Left ventricle myocardium superior (tissue), 1 donor: ENCODE measurements around the gene OR6X1. TPM values are rescaled to one million over a fixed set of nuclear protein-coding genes. Genes with fewer than 3 reads are reported as not detected.
"Not testable (repeated sequence)": the region's sequence is repeated elsewhere in the genome, so short reads cannot be mapped to it uniquely, and the experiment has no call there.

Experiments used
- ATAC-seq: fragments of 200-7000 bp; cut with Tn5 transposase; one replicate; pipeline ENCODE4 v1.9.1; 2020; ENCODE audit warnings: mild to moderate bottlenecking, moderate library complexity
- DNase-seq: peaks from one replicate; pipeline ENCODE4 v3.0.0-alpha.2; 2020
- intact Hi-C: fragments of 100-400 bp; cut with micrococcal nuclease; formaldehyde crosslinking; loops from one replicate; pipeline ENCODE4 v1.11.0; 2022
- total RNA-seq: library from RNA; stranded (reverse); fragmentation: NEBNext Ultra II Directional; extraction: Animal tissue kit (Norgen Biotek cat#: 25700); gene quantifications from one replicate; pipeline ENCODE4 v1.2.1, GENCODE V29; 2021
- donor health status: DM: no; HTN: yes; CAD: no; lungs with severe emphysema.

OR6X1 gene
- total RNA-seq, 1 donor from 2014 or later = not detected

DNA sequence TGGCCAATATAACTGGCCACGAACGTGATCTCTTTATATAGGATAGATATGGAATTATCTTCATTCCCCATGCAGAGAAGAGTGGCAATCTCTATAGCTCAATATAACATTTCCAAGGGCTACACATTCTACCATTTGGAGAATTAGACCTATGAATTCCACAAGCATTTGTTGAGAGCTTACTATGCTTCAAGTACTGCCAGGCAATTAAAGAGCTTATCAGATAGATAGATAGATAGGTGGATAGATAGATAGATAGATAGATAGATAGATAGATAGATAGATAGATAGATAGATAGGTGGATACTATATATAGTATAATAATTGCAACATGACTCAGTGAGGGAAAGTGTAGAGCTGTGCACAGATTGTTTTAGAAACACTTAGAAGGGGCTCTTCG, 1.5 kb upstream of the OR6X1 start:
- DNase-seq = no peak
- ATAC-seq = no peak
- intact Hi-C loops = no loop called here

- no peak for DNase-seq
- intact Hi-C loops = no loop called here
- ATAC-seq = no peak
Observed at GRCh38 chr11:123755344-123755743, 1.0 kb upstream of the OR6X1 start.

GRCh38 chr11:123753110-123753509, 1.2 kb downstream of the OR6X1 start:
- DNase-seq = no peak
- no peak for ATAC-seq
- intact Hi-C loops = no loop called here

DNA sequence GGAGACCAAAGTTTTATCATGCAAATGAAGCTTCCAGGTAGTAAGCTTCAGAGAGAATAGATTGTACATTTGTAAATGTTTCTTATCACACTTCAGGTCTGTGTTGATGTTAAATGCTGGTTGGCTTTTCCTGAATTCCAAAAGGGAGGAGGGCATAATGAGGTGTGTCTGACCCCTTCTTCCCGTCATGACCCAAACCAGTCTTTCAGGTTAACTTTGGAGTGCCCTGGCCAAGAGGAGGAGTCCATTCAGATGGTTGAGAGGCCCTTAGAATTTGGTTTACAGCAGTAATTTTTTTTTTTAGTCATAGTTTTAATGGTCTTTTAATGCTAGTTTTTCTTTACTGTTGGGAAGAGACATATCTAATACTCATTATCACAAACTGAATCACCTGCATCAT, 2.5 kb downstream of the OR6X1 start:
- no peak for ATAC-seq
- no peak for DNase-seq
- intact Hi-C loops = no loop called here

DNA sequence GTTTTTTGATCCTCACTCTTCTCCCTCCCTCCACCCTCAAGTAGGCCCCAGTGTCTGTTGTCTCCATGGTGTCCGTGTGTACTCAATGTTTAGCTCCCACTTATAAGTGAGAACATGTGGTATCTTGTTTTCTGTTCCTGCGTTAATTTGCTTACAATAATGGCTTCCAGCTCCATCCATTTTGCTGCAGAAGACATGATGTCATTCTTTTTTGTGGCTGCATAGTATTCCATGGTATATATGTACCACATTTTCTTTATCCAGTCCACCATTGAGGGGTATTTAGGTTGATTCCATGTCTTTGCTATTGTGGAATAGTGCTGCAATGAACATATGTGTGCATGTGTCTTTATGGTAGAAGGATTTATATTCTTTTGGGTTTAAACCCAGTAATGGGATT, 6.0 kb downstream of the OR6X1 start:
- intact Hi-C loops, ATAC-seq, DNase-seq: not testable (repeated sequence)

DNA sequence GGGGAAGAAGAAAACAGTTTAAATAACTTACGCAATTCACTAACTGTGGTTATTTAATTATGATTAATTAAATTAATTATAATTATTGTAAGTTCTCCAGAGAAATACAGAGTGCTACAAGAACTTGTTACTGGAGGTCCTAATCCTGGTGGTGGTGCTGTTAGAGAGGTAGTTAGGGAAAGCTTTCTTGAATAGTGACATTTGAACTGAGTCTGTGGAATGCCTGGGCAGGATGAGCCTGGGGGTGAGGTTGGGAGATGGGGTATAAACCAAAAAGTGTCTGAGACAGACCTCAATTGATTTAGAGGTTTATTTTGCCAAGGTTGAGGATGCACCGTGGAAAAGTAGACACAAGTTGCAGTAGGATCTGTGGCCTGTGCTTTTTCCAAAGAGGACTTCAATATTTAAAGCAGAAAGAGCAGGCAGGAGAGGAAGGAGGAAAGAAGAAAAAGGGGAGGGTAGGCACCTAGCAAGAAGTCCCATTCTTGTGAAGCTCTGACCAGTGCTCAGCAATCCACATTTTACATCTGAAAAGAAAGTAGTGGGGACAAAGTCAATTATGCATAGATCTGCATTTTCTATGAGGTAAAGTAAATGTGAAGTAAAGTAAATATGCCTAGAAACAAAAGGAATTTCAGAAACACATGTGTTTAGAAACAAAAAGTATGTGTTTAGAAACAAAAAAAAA, 8.4 kb downstream of the OR6X1 start:
- DNase-seq (no peak), ATAC-seq (no peak)
- intact Hi-C loops = no loop called here

DNA sequence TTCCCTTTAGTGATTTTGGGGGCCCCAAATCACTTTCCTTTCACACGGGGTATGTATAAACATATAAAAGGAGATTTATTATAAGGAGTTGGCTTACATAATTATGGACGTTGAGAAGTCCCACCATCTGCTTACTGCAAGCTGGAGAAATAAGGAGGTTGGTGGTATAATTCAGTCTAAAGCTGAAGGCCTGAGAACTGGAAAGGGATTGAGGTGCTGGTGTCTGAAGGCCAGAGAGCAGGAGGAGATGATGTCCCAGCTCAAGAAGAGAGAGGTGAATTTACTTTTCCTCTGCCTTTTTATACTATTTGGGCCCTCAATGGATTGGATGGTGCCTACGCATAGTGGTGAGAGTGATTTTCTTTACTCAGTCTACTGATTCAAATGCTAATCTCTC, 11.6 kb downstream of the OR6X1 start:
- no peak for ATAC-seq
- DNase-seq = no peak
- intact Hi-C loops = no loop called here

DNA sequence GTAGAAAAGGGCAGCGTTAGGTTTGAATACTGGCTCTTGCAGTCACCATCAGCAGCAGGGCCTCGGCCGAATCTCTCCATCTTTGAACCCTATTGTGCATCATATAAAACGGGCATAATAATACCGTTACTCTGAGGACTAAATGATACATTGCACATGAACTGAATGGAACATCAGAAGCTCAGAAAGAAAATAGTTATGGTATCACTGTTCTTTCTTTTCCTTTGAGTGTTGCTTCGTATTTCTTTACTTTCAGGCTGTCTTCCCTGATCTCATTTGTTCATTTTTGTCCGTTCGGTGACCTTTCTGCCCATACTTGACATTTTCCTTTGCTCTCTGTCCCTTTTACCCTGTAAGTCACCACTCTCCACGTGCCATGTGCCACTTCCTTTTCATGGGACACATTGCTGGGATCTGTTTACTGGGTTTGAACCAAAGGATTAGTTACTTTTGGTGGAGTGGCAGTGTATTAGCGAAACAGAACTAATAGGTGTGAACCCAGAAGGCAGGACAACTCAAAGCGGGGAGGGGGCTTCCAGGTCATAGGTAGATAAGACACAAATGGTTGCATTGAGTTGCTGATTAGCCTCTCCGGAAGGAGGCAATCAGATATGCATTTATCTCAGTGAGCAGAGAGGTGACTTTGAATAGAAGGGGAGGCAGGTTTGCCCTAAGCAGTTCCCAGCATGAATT, 12.1 kb downstream of the OR6X1 start:
- ATAC-seq (peak; percentile 22), DNase-seq (no peak)
- intact Hi-C loops = no loop called here

- ATAC-seq (peak; percentile 99), DNase-seq (peak; percentile 95)
- intact Hi-C loops = no loop called here
Observed at GRCh38 chr11:123741159-123742030, 12.9 kb downstream of the OR6X1 start, which contains the start of gene ZNF202. ZNF202 (minus strand) TSS chr11:123741660; CDS start chr11:123730888, 10,772 bp downstream.

DNA sequence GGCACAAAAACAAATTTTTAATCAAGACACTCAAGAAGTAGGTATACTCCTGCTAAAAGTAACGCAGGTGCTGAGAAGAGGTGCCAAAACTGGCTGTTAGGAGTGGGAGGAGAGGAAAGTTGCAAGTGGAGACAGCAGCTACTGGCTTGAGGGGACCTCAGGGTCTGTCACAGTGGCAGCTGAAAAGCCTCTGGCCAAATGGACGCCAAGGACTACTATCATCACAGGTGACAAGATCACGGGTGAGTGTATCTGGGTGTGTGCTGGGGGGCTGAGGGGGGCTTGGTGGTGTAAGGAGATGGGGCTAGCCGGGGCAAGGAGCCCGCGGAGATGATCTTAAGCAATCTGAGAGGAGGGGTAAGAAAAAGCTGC, 13.5 kb downstream of the OR6X1 start:
- ATAC-seq (peak; percentile 3), DNase-seq (no peak)
- intact Hi-C loops = no loop called here

DNA sequence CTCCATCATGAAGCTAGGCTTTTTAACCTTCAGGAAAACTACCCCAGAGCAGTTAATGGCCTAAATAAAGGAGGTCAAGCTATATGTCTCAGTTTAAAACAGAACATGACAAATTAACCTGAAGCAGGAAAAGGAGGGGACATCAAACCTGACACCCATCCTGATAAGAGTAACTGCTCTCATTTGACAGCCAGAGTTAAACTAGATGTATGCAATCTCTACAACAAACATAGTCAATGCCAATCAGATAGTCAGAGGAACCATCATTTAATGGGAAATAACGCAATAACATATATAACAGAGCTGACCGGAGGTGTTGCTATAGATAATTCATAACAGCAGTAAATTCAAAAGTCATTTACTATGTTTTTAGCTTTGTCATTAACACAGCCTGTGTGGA, 15.9 kb downstream of the OR6X1 start:
- ATAC-seq = no peak
- intact Hi-C loops = no loop called here
- no peak for DNase-seq

GRCh38 chr11:123736769-123737168, 17.5 kb downstream of the OR6X1 start:
- intact Hi-C loops = no loop called here
- DNase-seq (no peak), ATAC-seq (no peak)

GRCh38 chr11:123729602-123730001, 24.7 kb downstream of the OR6X1 start:
- ATAC-seq = no peak
- no peak for DNase-seq
- intact Hi-C loops = no loop called here

DNA sequence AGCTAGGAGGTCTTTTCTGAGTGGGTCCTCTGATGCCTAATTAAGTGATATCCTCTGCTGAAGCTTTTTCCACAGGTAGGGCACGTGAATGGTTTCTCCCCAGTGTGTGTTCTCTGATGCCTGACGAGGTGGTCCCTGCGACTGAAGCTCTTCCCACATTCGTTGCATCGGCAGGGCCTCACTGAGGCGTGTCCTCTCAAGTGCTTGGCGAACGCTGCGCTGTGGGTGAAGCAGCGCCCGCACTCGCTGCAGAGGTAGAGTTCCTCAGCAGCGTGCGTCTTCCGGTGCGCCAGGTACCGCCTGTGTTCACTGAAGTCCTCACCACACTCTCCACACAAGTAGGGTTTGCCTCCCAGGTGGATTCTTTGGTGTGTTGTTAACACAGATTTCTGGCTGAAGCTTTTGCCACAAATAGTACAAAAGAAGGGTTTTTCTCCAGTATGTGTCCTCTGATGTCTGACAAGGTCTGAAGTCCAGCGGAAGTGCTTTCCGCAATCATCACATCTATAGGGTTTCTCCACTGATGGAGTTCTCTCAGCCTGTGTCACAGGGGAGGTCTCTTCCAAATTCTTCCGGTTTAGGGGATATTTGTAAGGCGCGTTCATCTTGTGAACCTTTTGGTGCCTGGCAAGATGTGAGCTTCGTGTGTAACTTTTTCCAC, 28.2 kb downstream of the OR6X1 start:
- DNase-seq (no peak), ATAC-seq (no peak)
- intact Hi-C loops = no loop called here

GRCh38 chr11:123719452-123719851, 34.9 kb downstream of the OR6X1 start:
- ATAC-seq (no peak), DNase-seq (no peak)
- intact Hi-C loops = no loop called here

GRCh38 chr11:123718469-123718868, 35.8 kb downstream of the OR6X1 start:
- intact Hi-C loops = no loop called here
- ATAC-seq = no peak
- no peak for DNase-seq

- DNase-seq (no peak), ATAC-seq (no peak)
- intact Hi-C loops = no loop called here
Observed at GRCh38 chr11:123718063-123718462, 36.3 kb downstream of the OR6X1 start.

DNA sequence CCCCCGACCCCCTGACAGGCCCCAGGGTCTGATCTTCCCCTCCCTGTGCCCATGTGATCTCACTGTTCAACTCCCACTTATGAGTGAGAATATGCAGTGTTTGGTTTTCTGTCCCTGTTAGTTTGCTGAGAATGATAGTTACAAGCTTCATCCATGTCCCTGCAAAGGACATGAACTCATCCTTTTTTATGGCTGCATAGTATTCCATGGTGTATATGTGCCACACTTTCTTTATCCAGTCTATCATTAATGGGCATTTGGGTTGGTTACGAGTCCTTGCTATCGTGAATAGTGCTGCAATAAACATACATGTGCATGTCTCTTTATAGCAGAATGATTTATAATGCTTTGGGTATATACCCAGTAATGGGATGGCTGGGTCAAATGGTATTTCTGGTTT, 41.7 kb downstream of the OR6X1 start:
- not testable (repeated sequence) for DNase-seq, ATAC-seq

GRCh38 chr11:123707606-123708205, 46.6 kb downstream of the OR6X1 start:
- peak; percentile 63 for ATAC-seq
- intact Hi-C loops = loop anchor here (5.0 kb wide), 2 partner anchors 65 to 125 kb away; no protein-coding TSS in a partner anchor
- DNase-seq = peak; percentile 32

More for the DNA sequence above, 41.7 kb downstream of the OR6X1 start:
- intact Hi-C loops = not testable (repeated sequence)
